ENCODE results near the gene SH3GLB1.

The SH3GLB1 gene

DNA sequence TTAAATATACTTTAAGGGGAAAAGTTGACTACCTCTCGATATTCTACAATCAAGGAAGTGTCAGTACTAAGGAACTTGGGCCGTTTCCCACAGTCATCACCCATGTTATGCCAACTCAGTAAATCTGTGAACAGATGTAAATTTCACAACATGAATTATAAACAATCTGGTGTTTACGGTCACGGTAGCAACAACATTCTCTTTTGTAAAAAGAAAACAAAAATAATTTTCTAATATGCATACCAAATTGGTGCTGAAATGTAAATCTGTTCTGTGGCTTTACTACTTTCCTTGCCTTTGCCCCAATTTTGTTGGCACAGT is 1.2 kb downstream of the SH3GLB1 start:
- Histone ChIP-seq H3K27ac (replicated peaks) (peak overlapping the region; percentile 82), H3K27me3 (ENCODE audit: insufficient read depth, poor library complexity, severe bottlenecking) (no peaks in the 10 kb centered on the region), H3K4me3 (replicated peaks; ENCODE audit: insufficient read depth, low read length) (peak overlapping the region; percentile 86)
- DNase-seq (ENCODE audit: low read depth in 1 of 2, low spot score in 1 of 2): no peak
- TF ChIP-seq POLR2AphosphoS5 (IDR thresholded peaks at IDR 0.05; ENCODE audit: low read depth) (no peak), GABPA (IDR thresholded peaks at IDR 0.05; ENCODE audit: low read depth) (0 out of 2 replicates have a peak, but pooled peaks have one; percentile 8)

DNA sequence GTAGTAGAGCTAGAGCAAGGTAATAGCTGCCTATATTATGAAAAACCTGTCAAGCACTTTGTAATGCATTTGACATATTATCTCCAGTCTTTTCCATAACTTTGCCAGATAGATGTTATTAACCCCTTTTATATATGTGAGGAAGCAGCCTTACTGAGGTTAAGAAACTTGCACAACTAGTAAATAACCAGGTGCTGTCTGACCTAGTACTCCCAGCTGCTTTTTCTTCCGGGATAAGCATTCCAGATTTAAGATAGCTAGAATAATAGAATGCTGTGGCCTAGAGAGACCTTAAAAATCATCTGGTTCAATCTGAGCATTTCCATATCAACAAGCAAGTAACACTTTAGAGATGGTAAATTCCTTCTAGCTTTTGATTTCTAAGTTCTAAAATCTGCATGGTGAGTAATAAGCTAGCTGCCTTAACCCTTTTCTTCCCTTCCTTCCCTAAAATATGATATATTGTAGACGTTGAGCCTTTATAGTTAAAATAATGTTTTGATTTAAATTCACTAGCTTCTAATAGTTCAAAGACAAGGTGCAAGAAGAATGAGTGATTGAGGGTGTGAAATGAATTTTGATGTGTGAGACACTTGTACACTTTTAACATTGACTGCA is 1.8 kb downstream of the SH3GLB1 start:
- TF ChIP-seq GABPA (IDR thresholded peaks at IDR 0.05; ENCODE audit: low read depth) (no peak), CTCF (IDR thresholded peaks at IDR 0.05; ENCODE audit: insufficient read depth, low read length) (no peak), POLR2AphosphoS5 (IDR thresholded peaks at IDR 0.05; ENCODE audit: low read depth) (no peak), SPI1 (IDR thresholded peaks at IDR 0.05; ENCODE audit: borderline replicate concordance, low read depth) (no peak)
- TF ChIP-seq, protein P1, sequence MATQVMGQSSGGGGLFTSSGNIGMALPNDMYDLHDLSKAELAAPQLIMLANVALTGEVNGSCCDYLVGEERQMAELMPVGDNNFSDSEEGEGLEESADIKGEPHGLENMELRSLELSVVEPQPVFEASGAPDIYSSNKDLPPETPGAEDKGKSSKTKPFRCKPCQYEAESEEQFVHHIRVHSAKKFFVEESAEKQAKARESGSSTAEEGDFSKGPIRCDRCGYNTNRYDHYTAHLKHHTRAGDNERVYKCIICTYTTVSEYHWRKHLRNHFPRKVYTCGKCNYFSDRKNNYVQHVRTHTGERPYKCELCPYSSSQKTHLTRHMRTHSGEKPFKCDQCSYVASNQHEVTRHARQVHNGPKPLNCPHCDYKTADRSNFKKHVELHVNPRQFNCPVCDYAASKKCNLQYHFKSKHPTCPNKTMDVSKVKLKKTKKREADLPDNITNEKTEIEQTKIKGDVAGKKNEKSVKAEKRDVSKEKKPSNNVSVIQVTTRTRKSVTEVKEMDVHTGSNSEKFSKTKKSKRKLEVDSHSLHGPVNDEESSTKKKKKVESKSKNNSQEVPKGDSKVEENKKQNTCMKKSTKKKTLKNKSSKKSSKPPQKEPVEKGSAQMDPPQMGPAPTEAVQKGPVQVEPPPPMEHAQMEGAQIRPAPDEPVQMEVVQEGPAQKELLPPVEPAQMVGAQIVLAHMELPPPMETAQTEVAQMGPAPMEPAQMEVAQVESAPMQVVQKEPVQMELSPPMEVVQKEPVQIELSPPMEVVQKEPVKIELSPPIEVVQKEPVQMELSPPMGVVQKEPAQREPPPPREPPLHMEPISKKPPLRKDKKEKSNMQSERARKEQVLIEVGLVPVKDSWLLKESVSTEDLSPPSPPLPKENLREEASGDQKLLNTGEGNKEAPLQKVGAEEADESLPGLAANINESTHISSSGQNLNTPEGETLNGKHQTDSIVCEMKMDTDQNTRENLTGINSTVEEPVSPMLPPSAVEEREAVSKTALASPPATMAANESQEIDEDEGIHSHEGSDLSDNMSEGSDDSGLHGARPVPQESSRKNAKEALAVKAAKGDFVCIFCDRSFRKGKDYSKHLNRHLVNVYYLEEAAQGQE (IDR thresholded peaks at IDR 0.05; ENCODE audit: insufficient replicate concordance, low read depth): no peak
- Histone ChIP-seq H3K27me3 (ENCODE audit: insufficient read depth, poor library complexity, severe bottlenecking) (no peaks in the 10 kb centered on the region), H3K4me3 (replicated peaks; ENCODE audit: insufficient read depth, low read length) (peak overlapping the region; percentile 86), H3K27ac (replicated peaks) (peak overlapping the region; percentile 82)
- no peak for DNase-seq (ENCODE audit: low read depth in 1 of 2, low spot score in 1 of 2)

DNA sequence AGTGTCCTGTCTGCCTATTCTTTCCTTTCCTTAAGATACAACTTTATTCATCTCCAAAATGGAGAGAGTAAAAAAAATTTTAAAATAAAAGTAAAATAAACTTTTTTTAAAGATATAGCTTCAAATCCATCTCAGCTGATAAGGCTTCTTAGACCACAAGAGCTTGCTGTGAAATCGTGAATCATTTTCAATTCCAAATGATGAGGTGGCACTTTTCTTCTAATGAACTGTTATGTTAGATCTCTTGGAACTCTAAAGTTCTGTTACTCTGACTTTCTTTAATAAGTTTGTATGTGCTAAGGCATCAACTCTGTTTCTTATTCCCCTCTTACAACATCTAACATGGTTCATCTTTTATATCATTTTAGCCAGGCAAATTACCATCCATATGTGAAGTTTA is 4.5 kb downstream of the SH3GLB1 start:
- Histone ChIP-seq H3K4me3 (replicated peaks; ENCODE audit: insufficient read depth, low read length) (no peak overlapping the region), H3K27me3 (ENCODE audit: insufficient read depth, poor library complexity, severe bottlenecking) (no peaks in the 10 kb centered on the region), H3K27ac (replicated peaks) (no peak overlapping the region)
- no peak for TF ChIP-seq GABPA (IDR thresholded peaks at IDR 0.05; ENCODE audit: low read depth)
- TF ChIP-seq, protein P1 (IDR thresholded peaks at IDR 0.05; ENCODE audit: insufficient replicate concordance, low read depth): no peak
- TF ChIP-seq SPI1 (IDR thresholded peaks at IDR 0.05; ENCODE audit: borderline replicate concordance, low read depth): no peak
- TF ChIP-seq CTCF (IDR thresholded peaks at IDR 0.05; ENCODE audit: insufficient read depth, low read length): no peak
- TF ChIP-seq POLR2AphosphoS5 (IDR thresholded peaks at IDR 0.05; ENCODE audit: low read depth): no peak
- no peak for DNase-seq (ENCODE audit: low read depth in 1 of 2, low spot score in 1 of 2)

GRCh38 chr1:86712088-86712860 is 7.9 kb downstream of the SH3GLB1 start:
- TF ChIP-seq SPI1 (IDR thresholded peaks at IDR 0.05; ENCODE audit: borderline replicate concordance, low read depth): peak; percentile 37; the same call in 1 of the 2 replicates
- TF ChIP-seq, protein P1 (IDR thresholded peaks at IDR 0.05; ENCODE audit: insufficient replicate concordance, low read depth): peak; percentile 52
- no peak for TF ChIP-seq CTCF (IDR thresholded peaks at IDR 0.05; ENCODE audit: insufficient read depth, low read length)
- Histone ChIP-seq H3K27ac (replicated peaks) (no peak overlapping the region), H3K27me3 (ENCODE audit: insufficient read depth, poor library complexity, severe bottlenecking) (no peaks in the 10 kb centered on the region), H3K4me3 (replicated peaks; ENCODE audit: insufficient read depth, low read length) (no peak overlapping the region)
- no peak for DNase-seq (ENCODE audit: low read depth in 1 of 2, low spot score in 1 of 2)

Data from HL-60 (cell line).